ENCODE data around the gene PSAPL1.

PSAPL1 gene, protein sequence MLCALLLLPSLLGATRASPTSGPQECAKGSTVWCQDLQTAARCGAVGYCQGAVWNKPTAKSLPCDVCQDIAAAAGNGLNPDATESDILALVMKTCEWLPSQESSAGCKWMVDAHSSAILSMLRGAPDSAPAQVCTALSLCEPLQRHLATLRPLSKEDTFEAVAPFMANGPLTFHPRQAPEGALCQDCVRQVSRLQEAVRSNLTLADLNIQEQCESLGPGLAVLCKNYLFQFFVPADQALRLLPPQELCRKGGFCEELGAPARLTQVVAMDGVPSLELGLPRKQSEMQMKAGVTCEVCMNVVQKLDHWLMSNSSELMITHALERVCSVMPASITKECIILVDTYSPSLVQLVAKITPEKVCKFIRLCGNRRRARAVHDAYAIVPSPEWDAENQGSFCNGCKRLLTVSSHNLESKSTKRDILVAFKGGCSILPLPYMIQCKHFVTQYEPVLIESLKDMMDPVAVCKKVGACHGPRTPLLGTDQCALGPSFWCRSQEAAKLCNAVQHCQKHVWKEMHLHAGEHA

DNA sequence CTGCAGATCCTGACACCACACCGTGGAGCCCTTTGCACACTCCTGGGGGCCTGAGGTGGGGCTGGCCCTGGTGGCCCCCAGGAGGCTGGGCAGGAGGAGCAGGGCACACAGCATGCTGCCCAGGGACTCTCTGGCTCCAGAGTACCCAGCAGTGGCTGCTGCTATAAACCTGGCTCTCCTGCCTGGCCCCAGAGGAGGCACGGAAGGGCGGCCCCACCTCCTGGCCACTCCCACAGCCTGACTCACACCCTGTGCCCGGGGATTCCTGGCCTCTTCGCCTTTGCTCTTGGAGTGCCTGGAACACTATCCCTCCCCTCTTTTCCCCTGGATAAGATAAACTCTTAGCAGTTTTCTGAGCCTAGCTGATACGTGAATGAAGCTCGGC, at the start of gene PSAPL1:
Gene PSAPL1 (minus strand): TSS at position 165 of the 385 bp plus-strand sequence. CDS start 51 bp downstream, at position 114.
- FAIRE-seq: no peak

DNA sequence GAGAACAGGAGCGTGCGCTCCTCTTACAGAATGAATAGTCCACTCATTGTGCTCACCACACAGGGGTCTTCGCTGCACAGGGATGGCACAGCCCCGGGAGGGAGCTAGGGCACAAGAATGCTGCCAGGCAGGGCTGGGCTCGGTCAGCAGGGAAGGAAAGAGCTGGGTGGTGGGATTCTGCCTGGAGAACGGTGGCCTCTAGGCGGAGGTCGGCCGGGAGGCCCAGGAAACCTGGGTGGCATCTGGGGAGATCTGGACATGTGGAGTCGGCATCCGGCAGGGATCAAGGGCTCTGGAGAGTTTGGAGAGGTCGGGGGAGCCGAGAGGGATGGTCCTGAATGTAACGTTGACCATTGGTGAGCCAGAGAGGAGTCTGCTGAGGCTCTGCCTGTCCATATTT, 46.5 kb upstream of the PSAPL1 start:
- FAIRE-seq: no peak

DNA sequence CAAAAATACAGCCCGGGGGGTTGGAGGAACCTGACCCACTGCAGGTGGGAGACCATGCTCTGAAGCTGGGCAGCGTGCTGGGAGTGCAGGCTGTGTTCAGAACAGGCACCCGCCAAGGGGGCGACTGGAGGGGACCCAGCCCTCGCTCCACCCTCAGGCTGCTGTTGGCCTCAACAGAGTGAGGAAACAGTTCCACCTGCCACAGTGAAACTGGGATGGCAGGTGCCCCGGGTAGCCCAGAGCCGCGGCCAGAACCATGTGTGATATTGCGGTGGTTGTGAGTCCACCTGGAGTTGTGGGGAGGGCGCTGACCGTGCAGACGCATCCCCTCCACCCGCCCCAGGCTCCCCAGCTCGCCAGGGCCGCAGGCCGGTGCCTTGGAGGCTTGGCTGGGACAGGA, 45.7 kb upstream of the PSAPL1 start:
- FAIRE-seq: no peak

DNA sequence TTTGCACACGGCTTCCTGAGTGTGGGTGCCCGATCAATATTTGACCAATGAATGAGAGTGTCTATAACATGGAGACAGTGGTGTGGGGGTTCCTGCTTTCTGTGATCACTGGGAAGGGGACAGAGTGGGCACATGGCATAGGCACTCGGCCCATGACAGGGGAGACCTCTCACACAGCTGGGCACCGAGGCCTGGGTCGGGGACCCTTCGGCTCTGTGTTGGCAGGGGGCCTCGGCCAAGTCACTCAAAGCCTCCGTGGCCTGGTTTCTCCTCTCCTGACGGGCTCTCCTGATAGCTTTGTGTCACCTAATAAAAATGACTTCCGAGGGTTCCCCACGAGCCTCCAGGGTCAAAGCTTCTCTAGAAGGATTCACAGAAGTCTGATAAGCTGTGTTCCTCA, 43.9 kb upstream of the PSAPL1 start:
- no peak for FAIRE-seq

DNA sequence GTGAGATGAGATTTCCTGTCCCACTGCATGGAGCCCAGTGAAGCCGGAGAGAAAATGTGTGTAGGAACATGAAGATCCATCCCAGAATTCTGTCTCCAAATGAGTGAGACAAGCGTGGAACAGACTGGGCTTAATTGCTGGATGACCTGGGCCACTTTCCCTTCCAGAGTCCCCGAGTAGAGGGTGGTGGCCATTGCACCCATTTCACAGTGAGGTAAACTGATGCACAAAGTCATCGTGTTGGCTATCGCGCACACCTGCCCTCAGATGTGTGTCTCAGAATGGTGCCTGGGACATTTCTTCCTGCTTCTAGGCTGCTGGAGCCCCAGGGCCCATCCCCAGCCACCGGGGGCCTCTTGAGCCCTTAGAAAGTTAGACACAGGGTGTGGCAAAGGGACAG, 43.0 kb upstream of the PSAPL1 start:
- FAIRE-seq: no peak

DNA sequence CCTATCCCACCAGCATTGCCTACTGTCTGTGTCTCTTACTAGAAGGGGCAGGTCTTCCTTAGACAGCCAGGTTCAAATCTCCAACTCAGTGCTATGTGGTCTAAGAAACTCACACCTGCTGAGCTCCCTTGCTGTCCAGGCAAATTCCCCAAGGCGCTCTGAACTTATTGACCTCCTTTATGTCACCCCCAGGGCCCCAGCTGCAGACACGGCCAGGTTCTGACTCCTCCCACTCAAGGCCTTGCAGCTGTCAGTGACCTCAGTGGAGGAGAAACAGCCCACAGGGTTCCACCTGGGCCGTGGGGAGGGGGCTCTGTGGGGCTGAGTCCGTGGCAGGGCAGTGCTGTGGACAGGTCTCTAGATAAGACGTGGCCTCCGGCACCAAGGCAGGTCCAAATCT, 42.1 kb upstream of the PSAPL1 start:
- no peak for FAIRE-seq

DNA sequence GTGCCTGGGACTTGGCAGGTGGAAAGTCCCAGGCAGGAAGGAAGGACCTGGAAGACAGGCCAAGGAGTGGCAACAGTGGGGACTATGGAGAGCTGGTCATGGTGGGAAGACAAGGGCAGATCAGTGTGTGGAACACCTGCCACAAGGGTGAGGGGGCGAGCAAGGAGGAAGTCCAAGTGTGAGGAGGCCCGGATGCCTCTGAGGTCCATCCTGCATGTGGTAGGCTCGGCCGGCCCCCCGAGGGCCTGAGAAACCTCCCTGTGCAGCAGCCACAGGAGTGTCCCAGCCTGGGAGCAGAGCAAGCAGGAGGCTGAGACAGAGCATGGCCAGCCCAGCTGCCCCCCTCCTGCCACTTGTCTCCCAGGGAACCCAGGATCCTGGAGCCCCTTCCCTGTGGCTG, 40.5 kb upstream of the PSAPL1 start:
- FAIRE-seq: no peak

DNA sequence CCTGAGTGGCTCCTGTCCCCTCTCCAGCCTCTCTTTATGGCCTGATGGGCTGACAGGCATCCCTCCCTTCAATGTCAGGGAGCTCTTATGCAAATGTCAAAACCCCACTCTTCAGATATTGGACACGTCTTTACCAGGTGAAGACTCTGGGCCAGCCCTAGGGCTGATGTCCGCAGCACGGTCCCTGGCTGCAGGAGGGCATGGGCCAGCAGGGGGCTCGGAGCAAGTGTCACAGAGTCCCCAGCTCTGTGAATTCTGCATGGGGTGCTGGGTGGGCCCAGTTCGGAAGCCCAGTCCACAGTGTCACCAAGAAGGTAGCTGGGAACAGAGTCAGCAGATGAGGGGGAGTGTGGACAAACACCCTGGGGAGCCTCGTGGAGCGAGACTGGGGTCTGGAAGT, 39.6 kb upstream of the PSAPL1 start:
- FAIRE-seq: no peak

DNA sequence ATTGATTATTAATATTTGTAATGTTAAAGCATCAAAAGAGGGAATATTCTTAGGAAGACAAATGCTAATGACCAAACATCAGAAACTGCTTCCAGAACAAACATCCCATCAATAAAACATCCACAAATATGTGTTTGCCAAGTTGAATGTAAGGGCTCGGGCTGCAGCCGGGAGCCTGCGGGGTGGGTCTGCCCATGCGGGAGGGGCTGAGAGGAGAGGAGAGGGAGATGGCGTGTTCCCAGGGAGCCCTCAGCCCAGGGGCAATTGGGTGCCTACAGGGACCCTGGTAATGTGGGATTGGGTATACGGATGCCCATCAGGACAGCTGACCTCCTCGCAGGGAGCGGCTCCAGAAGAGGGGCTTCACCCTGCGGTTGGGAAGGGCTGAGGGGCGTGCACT, 38.4 kb upstream of the PSAPL1 start:
- no peak for FAIRE-seq

DNA sequence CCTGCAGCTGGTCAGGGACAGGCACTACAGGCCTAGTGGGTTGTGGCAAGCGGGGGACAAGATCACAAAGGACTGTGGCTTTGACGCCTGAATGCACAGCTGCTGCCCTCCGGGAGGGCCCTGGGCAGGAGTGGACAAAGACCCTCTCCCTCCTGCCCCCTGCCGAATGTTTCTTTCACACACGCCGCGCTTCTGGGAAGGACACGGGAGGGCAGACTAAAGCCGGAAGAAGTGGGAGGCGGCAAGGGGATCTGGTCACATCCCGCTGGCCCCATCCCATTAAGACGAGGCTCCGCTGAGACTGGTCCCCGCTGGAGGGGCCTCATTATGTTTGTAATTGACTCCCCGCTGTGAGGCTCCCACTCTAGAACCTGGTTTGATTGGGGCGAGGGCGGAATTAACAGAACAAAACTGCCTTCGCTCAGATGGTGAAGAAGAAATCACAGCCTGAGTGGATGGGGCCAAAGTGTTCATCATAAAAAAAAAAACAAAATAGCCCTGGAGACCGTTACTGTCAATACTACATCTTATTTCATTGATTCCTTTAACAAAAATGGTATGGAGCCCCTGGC, 37.8 kb upstream of the PSAPL1 start:
- FAIRE-seq: no peak

DNA sequence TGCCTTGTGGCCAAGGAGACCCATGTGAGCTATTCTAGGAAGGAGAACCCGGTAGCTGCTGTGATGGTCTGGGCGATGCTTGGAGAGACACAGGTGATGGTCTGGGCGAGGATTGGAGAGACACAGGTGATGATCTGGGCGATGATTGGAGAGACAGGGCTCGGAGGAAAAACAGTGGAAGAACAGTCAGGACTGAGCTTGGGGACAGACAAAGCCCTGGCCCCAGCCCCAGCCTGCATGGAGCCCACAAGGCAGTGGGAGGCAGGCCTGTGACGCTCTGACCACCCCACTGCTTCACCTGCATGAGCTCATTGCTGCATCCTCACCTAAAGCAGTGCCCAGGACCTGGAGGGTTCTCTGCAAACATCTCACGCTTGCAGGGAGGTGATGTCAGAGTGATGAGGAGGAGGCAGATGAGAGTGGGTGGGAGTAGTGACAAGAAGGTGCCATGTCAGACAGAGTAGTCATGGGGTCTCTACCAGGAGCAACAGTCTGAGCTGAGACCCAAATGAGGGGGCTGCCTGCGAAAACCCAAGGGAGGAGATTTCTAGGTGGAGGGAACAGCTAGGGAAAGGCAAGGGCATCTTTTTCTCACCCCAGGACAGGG, 35.9 kb upstream of the PSAPL1 start:
- FAIRE-seq: no peak

DNA sequence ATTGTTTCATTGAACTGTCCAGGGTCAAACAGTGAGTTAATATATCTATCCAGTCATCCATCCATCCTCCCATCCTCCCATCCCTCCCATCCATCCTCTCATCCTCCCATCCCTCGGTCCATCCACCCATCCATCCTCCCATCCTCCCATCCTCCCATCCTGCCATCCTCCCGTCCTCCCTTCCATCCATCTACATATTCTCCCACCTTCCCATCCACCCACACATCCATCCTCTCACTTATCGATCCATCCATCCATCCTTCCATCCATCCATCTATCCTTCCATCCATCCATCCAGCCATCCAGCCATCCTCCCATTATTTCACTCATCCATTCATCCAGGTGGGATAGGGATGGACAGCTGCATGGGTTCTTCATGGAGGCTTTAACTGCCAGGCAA, 35.4 kb upstream of the PSAPL1 start:
- FAIRE-seq: no peak

DNA sequence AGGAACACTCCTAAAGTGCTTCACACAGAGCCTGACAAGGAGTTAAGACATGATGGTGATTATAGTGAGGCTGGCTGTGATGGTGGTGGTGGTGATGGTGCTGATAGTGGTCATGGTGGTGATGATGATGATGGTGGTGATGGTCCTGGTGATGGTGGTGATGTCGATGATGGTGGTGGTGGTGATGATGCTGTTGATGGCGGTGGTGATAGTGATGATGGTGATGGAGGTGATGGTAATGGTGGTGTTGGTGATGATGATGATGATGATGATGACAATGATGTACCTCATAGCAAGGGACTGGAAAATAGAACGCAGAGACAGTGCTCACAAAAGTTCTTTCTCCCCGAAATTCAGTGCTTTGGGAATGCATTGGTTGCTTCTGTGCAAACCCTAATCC, 34.3 kb upstream of the PSAPL1 start:
- FAIRE-seq: no peak

DNA sequence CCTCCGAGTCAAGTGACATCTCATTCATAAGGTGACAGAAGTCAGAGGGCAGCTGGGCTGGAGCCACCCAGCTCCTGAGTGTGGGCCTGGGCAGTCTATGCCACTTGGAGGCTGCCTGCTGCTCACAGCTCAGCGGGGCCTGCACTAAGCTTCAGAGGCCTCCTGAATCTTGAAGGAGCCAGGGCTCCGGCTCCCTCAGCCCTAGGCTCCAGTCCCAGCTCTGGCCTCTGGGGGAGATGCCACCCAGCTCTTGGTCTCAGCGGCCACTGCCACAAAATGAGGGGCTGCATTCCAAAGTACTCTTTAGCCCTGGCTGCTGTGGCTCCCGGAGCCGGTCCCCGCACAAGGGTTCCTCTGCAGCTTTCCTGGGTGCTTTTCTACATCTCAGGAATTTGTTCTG, 32.7 kb upstream of the PSAPL1 start:
- FAIRE-seq: no peak

DNA sequence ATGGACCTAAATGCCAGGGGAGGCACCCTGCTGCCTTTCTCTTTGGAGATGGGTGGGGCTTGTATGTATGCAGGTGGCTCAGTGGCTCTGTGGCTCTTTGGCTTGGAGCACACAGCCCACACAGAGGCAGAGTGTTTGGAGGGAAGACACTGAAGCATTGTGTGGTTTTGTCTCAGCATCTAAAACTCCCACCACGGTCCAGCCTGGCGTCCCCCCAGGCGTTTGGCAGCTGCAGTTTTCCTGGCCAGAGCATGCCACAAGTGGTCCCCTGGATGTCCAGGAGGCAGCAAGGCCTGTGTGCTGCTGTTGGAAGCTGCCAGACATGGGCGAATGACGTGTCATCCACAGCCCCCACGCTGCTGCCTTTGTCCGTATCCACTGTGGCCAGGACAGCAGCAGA, 32.2 kb upstream of the PSAPL1 start:
- FAIRE-seq: no peak

DNA sequence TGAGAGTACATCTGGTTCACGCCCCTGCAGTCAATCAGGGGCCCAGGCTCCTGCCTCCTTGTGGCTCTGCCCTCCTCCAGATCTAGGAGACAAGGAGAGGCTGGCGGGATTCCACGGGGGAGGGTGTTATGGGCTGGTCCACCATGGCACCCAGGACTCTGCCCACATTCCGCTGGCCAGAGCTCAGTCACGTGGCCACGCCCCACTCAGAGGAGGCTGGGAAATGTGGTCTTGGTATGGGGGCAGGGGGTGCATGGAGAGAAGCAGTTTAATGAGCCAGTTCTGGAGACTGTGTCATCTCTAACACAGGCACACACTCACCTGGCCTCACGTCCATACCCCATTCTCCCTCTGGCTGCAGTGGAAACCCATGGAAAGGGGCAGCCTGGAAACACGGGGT, 31.5 kb upstream of the PSAPL1 start:
- FAIRE-seq: no peak

DNA sequence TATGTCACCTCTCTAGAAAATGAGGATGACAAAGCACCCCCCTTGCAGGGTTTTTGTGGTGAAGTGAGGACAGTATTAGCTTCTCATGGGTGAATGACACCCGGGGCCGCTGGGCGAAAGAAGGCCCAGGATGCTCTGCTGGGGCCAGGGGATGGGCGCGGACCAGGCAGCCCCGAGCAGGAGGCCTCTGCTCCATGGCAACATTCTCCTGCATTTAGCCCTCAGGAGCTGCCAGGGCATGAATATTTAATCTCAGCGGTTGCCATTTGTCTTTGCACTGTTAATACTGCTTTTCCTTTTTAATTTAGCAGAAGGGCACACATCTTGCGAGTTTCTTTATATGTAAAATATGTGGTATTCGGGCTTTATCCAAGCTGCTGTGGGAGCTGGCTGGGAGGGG, 30.3 kb upstream of the PSAPL1 start:
- FAIRE-seq: no peak

DNA sequence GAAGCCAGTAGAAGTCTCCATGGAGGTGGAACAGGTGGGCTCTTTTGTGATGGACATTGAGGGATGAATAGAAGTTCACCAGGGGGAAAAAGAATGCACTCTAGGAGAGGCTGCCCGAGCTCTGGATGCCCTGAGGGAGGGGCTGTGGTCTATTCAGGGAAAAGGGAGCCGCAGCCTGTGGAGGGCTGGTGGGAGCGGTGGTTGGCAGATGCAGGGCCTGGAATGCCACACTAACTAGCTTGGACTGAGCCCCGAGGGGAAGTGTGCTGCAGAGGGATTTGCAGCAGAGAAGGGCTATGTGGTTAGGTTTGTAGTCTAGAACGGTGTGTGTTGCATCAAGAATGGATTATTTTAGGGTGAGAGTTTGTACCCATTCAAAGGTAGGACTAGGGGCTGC, 29.5 kb upstream of the PSAPL1 start:
- no peak for FAIRE-seq

DNA sequence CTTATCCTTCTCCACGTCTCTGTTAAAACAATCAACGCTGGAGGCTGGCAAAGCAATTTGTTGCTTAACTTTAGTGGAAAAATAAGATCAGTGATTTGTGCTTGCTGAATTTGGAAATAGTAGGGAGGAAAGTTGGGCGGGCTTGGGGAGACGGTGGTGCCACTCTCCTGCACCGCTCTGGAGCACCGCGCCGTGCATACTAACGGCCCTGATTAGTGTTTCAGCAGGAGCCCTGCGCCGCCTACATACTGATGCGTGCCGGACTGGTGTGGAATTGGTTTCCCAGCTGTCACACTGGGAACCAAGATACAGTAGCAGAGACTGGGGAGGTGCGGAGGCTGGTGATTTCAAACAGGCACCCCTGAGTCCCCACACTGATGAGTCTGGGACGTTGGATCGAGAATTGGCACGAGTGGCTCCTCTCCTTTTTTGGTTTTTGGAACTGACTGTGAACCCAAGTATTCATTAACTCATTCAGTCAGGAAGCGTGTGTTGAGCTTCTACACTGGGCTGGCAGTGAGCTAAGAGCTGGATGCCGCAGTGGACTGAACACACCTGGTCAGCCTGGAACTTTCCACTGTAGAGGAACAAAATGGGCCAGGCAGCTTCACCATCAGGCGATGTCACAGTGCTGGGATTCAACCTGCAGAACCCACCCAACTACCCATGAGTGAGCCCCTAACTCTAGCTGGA, 29.0 kb upstream of the PSAPL1 start:
- no peak for FAIRE-seq

DNA sequence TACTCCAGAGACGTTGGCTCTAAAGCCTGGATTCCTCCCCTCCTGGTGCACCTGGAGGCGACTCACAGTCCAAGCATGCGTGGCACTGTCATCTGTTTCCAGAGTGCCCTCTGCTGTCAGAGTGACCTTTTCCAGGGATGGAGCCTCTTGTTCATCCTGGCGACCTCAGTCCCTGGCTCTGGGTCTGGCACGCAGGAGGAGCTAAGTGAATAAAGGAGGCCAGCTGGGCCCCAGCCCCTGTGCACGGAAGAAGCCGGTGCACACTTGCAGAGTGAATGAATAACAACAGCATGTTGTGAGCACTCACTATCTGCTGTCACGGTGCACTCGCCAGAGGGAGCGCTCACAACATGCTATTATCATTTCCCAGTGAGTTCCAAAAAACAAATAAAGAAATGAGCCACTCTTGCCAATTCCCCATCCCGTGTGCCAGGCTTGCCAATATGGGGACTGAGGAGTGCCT, 27.8 kb upstream of the PSAPL1 start:
- FAIRE-seq: no peak

DNA sequence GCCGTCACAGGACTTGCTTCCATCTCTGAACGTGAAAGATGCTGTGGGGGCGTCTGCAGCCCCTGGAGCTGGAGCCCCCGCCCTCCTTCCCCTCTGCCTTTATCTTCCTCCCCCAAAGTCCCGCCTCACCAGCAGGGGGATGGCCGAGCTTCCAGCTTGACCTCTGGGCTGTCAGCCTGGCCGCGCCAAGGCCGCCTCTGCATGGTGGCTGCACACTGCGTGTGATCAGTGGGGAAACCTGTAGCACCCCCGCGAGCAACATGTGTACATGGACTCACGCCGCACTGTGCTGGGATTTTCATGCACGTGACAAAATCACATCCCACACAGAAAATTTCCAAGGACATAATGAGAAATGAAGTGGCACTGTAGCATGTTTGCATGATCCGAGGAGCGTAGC, 26.5 kb upstream of the PSAPL1 start:
- no peak for FAIRE-seq

DNA sequence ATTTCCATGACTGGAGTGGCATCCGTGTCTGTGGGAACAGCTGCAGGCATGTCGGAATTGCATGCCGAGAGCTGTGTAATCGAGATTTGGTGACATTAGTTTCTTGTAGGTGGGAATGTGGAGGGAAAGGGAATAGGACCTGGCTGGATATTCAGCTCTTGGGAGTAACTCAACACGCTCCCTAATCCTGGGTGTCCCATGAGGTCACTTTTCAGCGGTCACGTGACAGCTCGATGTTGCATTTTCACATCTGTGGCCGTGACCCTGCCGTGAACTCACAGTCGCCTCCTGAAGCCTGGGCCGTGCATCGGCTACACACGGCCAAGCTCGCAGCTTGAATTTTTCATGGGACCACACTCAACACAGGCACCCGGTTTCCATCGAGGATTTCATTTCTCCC, 25.8 kb upstream of the PSAPL1 start:
- no peak for FAIRE-seq

DNA sequence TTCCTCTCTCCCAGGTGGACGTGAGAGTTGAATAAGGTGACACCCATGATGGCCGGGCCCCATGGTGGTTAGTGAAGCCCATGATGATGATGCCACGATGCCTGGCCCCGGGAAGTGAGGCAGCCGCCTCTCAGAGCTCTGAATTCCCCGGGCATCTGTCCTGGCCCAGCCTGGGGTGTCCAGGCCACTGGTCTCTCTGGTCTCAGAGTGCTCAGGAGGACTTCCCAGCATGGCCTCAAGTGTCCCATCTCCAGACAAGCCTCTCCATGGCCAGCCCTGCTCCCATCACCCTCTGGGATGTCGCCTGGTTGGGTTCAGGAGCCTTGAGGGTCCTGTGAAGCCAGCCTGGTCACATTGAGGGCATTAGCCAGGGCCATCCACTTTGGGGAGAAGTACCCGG, 24.7 kb upstream of the PSAPL1 start:
- no peak for FAIRE-seq

DNA sequence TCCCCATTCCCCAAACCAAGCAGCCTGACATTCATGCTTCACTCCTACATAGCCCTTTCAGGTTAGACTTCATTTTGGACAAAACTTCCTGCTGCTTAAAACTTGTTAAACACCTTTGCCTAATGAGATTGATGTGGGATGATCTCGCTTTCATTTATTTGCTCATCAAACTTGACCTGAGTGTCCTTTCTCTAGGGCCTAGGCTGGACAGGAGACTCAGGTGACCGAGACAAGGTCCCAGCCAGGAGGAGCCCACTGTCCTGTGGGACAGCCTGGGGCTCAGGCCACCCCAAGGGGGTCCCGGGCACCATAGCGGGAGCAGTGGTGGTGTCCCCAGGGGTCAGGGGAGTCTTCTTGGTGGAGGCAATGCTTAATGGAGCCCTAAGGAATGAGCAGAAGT, 23.7 kb upstream of the PSAPL1 start:
- FAIRE-seq: no peak

Data from A204.1 (cell line).